SK-N-SH (cell line): Measurements from ENCODE around the gene UBAP2L.

Experiments used
- CHD2 ChIP-seq: fragments of 150-350 bp; IDR thresholded peaks from 2 replicates; pipeline ENCODE4 v1.6.1; 2018; ENCODE audit warnings: low read length; ENCODE audit not compliant: partially characterized antibody
- EP300 ChIP-seq, 2 experiments: IDR thresholded peaks; 2 replicates each; pipeline versions ENCODE4 v1.4.0 to v1.6.1; 2012; ENCODE audit warnings: borderline replicate concordance in 1 of 2, low read depth in 1 of 2, low read length in 1 of 2
- FOXM1 ChIP-seq: IDR thresholded peaks from 2 replicates; pipeline ENCODE4 v1.4.0; 2012; ENCODE audit warnings: low read depth, mild to moderate bottlenecking
- JUND ChIP-seq: IDR thresholded peaks from 2 replicates; pipeline ENCODE4 v1.4.0; 2012
- MEF2A ChIP-seq: IDR thresholded peaks from 2 replicates; pipeline ENCODE4 v1.4.0; 2012; ENCODE audit warnings: low read depth, borderline replicate concordance
- NRF1 ChIP-seq: IDR thresholded peaks from 2 replicates; pipeline ENCODE4 v1.6.1; 2012; ENCODE audit warnings: low read depth, mild to moderate bottlenecking, low read length
- POLR2AphosphoS5 ChIP-seq: IDR thresholded peaks from 2 replicates; pipeline ENCODE4 v1.6.1; 2012; ENCODE audit warnings: low read depth, low read length
- RAD21 ChIP-seq: IDR thresholded peaks from 2 replicates; pipeline ENCODE4 v1.6.1; 2012; ENCODE audit warnings: mild to moderate bottlenecking, low read length
- TAF1 ChIP-seq: IDR thresholded peaks from 2 replicates; pipeline ENCODE4 v1.6.1; 2012; ENCODE audit warnings: low read depth, mild to moderate bottlenecking, low read length, moderate library complexity, borderline replicate concordance
- TF ChIP-seq, protein P1 (sequence below): fragments of 200-600 bp; sonication (generic); IDR thresholded peaks from 2 replicates; pipeline ENCODE4 v1.6.1; 2017; ENCODE audit warnings: antibody characterized with exemption, mild to moderate bottlenecking, moderate library complexity

GRCh38 chr1:154206196-154206595, 14.6 kb upstream of the UBAP2L start, which contains the start of gene CFAP141:
- TF ChIP-seq RAD21 (no peak), TAF1 (no peak), MEF2A (no peak), FOXM1 (no peak), JUND (no peak), NRF1 (no peak), POLR2AphosphoS5 (no peak), EP300 (IDR thresholded peaks at IDR 0.05; ENCODE audit: borderline replicate concordance in 1 of 2, low read depth in 1 of 2, low read length in 1 of 2) (no peak), CHD2 (no peak)
- TF ChIP-seq, protein P1, sequence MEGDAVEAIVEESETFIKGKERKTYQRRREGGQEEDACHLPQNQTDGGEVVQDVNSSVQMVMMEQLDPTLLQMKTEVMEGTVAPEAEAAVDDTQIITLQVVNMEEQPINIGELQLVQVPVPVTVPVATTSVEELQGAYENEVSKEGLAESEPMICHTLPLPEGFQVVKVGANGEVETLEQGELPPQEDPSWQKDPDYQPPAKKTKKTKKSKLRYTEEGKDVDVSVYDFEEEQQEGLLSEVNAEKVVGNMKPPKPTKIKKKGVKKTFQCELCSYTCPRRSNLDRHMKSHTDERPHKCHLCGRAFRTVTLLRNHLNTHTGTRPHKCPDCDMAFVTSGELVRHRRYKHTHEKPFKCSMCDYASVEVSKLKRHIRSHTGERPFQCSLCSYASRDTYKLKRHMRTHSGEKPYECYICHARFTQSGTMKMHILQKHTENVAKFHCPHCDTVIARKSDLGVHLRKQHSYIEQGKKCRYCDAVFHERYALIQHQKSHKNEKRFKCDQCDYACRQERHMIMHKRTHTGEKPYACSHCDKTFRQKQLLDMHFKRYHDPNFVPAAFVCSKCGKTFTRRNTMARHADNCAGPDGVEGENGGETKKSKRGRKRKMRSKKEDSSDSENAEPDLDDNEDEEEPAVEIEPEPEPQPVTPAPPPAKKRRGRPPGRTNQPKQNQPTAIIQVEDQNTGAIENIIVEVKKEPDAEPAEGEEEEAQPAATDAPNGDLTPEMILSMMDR, result no peak
